ENCODE measurements around the gene GAGE12F.
"Not testable (repeated sequence)": the region's sequence is repeated elsewhere in the genome, so short reads cannot be mapped to it uniquely, and the experiment has no call there.

DNA sequence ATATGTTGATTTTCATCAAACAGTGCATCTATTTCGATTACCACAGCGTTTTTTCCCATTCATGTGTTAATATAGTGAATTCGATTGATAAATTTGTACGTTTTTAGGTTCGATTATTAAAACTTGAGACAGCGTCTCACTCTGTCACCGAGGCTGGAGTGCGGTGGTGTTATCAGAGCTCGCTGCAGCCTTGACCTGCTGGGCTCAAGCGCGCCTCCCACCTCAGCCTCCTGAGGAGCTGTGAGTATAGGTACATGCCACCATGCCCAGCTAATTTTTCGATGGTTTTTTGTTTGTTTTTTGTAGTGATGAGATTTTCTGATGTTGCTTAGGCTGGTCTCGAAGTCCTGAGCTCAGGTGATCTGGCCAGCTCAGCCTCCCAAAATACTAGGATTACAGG, 8.5 kb downstream of the GAGE12F start:
- TF ChIP-seq CTCF (IDR thresholded peaks at IDR 0.05 in 4 of 5, conservative IDR thresholded peaks at IDR 0.05 in 1 of 5); POLR2A (IDR thresholded peaks at IDR 0.05): not testable (repeated sequence)

Measured in gastrocnemius medialis (tissue), 4 donors.